ENCODE measurements around the gene METTL15. TPM values are rescaled to one million over a fixed set of nuclear protein-coding genes. Genes with fewer than 3 reads are reported as not detected.
A peak's percentile ranks its signal among the peaks of the same experiment; 100 is the strongest.

METTL15 gene
- total RNA-seq, 1 donor from 2014 or later = 27.9 TPM

DNA sequence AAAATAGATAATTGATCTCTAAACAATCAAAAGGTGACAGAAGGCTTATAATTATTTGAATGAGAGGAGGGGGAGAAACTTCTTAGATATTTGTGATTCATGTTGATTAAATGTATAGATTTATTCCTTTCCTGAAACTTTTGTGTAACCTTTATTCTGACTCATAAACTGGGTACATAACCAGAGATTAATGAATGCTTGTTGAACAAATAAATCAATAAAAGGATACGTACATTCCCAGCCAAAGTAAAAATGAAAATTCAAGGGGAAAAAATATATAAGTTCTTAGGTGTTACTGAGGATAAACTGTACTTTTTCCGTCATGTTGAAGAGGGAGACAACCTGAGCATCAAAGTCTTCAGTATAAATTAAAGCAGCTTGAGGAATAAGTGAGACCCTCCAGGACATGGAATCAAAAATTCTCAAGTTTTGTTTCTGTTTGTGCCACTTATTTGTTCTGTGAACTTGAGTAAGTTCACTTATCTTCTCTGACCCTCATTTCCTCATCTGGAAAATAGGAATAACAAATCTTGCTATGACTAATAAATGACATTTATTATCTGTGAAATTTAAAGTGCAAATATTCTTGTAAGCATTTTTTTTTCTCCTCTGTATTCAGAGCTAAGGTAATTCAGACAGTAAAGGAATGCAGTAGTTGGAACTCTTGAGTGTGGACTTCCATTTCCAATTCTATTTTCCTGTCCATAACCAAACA, 195.4 kb downstream of the METTL15 start:
- Histone ChIP-seq H3K36me3 (no peaks in the 10 kb centered on the region), H4K20me1 (ENCODE audit: low read depth) (no peaks in the 10 kb centered on the region), H3K4me2 (no peak overlapping the region), H3K4me3 (no peak overlapping the region), H3K4me1 (no peaks in the 10 kb centered on the region), H3K9ac (no peak overlapping the region), H3K9me3 (ENCODE audit: low read depth) (no peaks in the 10 kb centered on the region), H3K27me3 (no peaks in the 10 kb centered on the region), H2AFZ (replicated peaks) (no peak overlapping the region), H3K79me2 (ENCODE audit: low read depth) (no peaks in the 10 kb centered on the region), H3F3A (ENCODE audit: low read depth) (no peaks in the 10 kb centered on the region), H3K27ac (no peak overlapping the region)
- H3K4me1 Mint-ChIP-seq = no peaks in the 10 kb centered on the region
- TF ChIP-seq EZH2phosphoT487 (IDR thresholded peaks at IDR 0.05) = no peak
- TF ChIP-seq, protein P1, sequence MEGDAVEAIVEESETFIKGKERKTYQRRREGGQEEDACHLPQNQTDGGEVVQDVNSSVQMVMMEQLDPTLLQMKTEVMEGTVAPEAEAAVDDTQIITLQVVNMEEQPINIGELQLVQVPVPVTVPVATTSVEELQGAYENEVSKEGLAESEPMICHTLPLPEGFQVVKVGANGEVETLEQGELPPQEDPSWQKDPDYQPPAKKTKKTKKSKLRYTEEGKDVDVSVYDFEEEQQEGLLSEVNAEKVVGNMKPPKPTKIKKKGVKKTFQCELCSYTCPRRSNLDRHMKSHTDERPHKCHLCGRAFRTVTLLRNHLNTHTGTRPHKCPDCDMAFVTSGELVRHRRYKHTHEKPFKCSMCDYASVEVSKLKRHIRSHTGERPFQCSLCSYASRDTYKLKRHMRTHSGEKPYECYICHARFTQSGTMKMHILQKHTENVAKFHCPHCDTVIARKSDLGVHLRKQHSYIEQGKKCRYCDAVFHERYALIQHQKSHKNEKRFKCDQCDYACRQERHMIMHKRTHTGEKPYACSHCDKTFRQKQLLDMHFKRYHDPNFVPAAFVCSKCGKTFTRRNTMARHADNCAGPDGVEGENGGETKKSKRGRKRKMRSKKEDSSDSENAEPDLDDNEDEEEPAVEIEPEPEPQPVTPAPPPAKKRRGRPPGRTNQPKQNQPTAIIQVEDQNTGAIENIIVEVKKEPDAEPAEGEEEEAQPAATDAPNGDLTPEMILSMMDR (IDR thresholded peaks at IDR 0.05) = no peak
- no peak for TF ChIP-seq EZH2 (IDR thresholded peaks at IDR 0.05)
- H3K4me3 Mint-ChIP-seq = no peak overlapping the region
- no peaks in the 10 kb centered on the region for H3K9me3 Mint-ChIP-seq
- H3K27ac Mint-ChIP-seq = no peak overlapping the region
- DNase-seq (ENCODE audit: low spot score) = no peak
- H3K27me3 Mint-ChIP-seq (ENCODE audit: insufficient read depth, low read depth) = no peaks in the 10 kb centered on the region
- H3K36me3 Mint-ChIP-seq = peaks cover 4% of the 10 kb centered on the region

DNA sequence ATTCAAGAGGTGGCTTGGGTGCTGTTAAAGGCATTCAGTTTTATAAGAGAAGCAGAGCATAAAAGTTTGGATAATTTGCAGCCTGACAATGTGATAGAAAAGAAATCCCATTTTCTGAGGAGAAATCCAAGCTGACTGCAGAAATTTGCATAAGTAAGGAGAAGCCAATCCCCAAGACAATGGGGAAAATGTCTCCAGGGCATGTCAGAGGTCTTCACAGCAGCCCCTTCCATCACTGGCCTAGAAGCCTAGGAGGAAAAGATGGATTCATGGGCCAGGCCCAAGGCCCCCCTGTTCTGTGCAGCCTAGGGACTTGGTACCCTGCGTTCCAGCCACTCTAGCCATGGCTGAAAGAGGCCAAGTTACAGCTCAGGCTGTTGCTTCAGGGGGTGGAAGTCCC, 207.3 kb downstream of the METTL15 start:
- H4K20me1 ChIP-seq (ENCODE audit: low read depth) = no peaks in the 10 kb centered on the region
- H3K4me2 ChIP-seq = no peak overlapping the region
- H3K4me3 ChIP-seq = no peak overlapping the region
- peaks cover 8% of the 10 kb centered on the region for H3K4me1 ChIP-seq
- DNase-seq (ENCODE audit: low spot score) = no peak
- H3F3A ChIP-seq (ENCODE audit: low read depth) = no peaks in the 10 kb centered on the region
- H3K27ac Mint-ChIP-seq = no peak overlapping the region
- H3K36me3 ChIP-seq = no peaks in the 10 kb centered on the region
- no peaks in the 10 kb centered on the region for H3K27me3 ChIP-seq
- H3K9me3 ChIP-seq (ENCODE audit: low read depth) = no peaks in the 10 kb centered on the region
- peaks cover 3% of the 10 kb centered on the region for H3K9me3 Mint-ChIP-seq
- TF ChIP-seq EZH2 (IDR thresholded peaks at IDR 0.05) (no peak), EZH2phosphoT487 (IDR thresholded peaks at IDR 0.05) (no peak)
- TF ChIP-seq, protein P1 (IDR thresholded peaks at IDR 0.05) = no peak
- no peak overlapping the region for H3K4me3 Mint-ChIP-seq
- no peaks in the 10 kb centered on the region for H3K27me3 Mint-ChIP-seq (ENCODE audit: insufficient read depth, low read depth)
- peaks cover 8% of the 10 kb centered on the region for H3K4me1 Mint-ChIP-seq
- peaks cover 21% of the 10 kb centered on the region for H3K36me3 Mint-ChIP-seq
- no peak overlapping the region for H2AFZ ChIP-seq (replicated peaks)
- H3K79me2 ChIP-seq (ENCODE audit: low read depth) = no peaks in the 10 kb centered on the region
- H3K27ac ChIP-seq = no peak overlapping the region
- no peak overlapping the region for H3K9ac ChIP-seq

DNA sequence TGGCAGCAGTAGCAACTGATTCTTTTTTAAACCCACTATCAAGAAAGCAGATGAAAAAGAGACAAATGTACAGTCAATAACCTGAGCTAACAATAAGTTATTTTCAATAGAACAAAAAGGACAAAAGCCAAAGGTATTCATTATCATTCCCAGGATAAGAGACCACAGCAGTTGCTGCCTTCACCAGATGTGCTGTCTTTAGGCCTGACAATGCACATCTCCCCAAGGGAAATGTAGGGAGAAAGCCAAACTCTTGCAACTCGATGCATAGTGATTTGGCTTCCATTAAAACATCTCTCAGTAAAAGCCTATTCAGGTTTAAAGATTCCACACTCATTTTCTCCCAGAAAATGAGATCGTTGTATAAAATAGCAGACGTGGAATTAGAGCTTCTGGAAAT, 210.7 kb downstream of the METTL15 start:
- H3K4me1 Mint-ChIP-seq = peaks cover 11% of the 10 kb centered on the region
- H3K9ac ChIP-seq = no peak overlapping the region
- H3K4me3 ChIP-seq = no peak overlapping the region
- TF ChIP-seq, protein P1 (IDR thresholded peaks at IDR 0.05) = no peak
- peaks cover 11% of the 10 kb centered on the region for H3K36me3 Mint-ChIP-seq
- no peaks in the 10 kb centered on the region for H3K36me3 ChIP-seq
- no peak overlapping the region for H3K4me2 ChIP-seq
- no peaks in the 10 kb centered on the region for H3K27me3 ChIP-seq
- H3K4me3 Mint-ChIP-seq = no peak overlapping the region
- H3K79me2 ChIP-seq (ENCODE audit: low read depth) = no peaks in the 10 kb centered on the region
- H3K27ac ChIP-seq = no peak overlapping the region
- no peaks in the 10 kb centered on the region for H3K27me3 Mint-ChIP-seq (ENCODE audit: insufficient read depth, low read depth)
- DNase-seq (ENCODE audit: low spot score) = peak; percentile 9
- no peak overlapping the region for H3K27ac Mint-ChIP-seq
- H3K9me3 Mint-ChIP-seq = peaks cover 3% of the 10 kb centered on the region
- no peaks in the 10 kb centered on the region for H4K20me1 ChIP-seq (ENCODE audit: low read depth)
- H3F3A ChIP-seq (ENCODE audit: low read depth) = no peaks in the 10 kb centered on the region
- H3K4me1 ChIP-seq = peaks cover 16% of the 10 kb centered on the region
- no peak overlapping the region for H2AFZ ChIP-seq (replicated peaks)
- H3K9me3 ChIP-seq (ENCODE audit: low read depth) = no peaks in the 10 kb centered on the region

All from neural progenitor cell (in vitro differentiated cells).